T-helper 2 cell treated with Interferon-gamma antibody and Interleukin-4, amounts not matched to agents 100 ng/mL and 5 ng/mL, for 36 hours (primary cell): ENCODE results near the gene TCEA3. TPM values are rescaled to one million over a fixed set of nuclear protein-coding genes. Genes with fewer than 3 reads are reported as not detected.
"Not testable (repeated sequence)": the region's sequence is repeated elsewhere in the genome, so short reads cannot be mapped to it uniquely, and the experiment has no call there.

Experiments used
- intact Hi-C: fragments of 100-400 bp; cut with micrococcal nuclease; formaldehyde crosslinking; loops from one replicate; pipeline ENCODE4 v1.15.1; 2023
- total RNA-seq: library from RNA; stranded (reverse); gene quantifications from 2 replicates; pipeline ENCODE4 v1.2.3, GENCODE V29; 2022

TCEA3 gene
- total RNA-seq, 1 donor from 2014 or later = 17.9 TPM

GRCh38 chr1:23394181-23394580 lies 30.4 kb downstream of the TCEA3 start:
- intact Hi-C loops = no loop called here

DNA sequence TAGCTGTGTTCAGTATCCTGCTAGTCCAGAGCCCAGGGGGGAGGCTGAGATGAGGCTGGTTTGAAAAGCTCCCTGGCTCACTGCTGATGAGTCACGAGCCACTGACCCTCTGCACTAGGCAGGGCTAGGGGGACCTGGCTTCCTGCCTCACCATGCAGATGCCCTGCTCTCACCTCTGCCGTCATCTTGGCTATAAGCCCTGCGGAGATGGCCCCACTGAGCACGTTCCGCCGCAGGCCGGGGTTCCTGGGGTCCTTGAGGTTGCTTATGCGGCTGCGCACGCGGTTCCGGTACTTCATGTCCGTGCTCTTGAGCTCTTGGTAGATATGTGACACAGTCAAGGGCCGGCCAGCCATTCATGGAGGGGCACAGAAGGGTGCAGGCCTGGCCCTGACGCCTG lies 30.8 kb downstream of the TCEA3 start:
- intact Hi-C loops = no loop called here

GRCh38 chr1:23392125-23392855 lies 32.3 kb downstream of the TCEA3 start:
- intact Hi-C loops = no loop called here

- intact Hi-C loops = no loop called here
These were observed 34.7 kb downstream of the TCEA3 start for GRCh38 chr1:23389837-23390321.

DNA sequence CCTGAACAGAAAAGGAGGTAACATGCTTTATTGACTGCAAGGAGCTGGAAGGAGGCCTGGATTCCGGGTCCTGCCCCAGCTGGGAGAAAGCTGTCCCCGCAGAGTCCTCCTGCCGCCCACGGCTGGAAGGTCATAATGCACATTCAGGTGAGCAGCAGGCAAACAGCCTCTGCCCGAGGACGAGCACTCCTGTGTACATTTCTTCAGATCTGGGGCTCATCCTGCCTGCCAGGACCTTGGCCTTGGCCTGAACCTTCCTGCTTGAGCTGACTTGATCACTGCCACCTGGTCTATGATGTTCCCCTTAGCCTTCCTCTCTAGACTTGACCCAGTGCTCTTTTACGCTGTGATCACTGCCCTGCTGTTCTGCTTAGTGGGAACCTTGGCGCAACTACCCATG lies 37.1 kb downstream of the TCEA3 start:
- intact Hi-C loops = no loop called here

GRCh38 chr1:23385119-23385621 lies 39.4 kb downstream of the TCEA3 start:
- intact Hi-C loops = no loop called here

GRCh38 chr1:23384312-23385058 lies 40.1 kb downstream of the TCEA3 start:
- intact Hi-C loops = no loop called here

DNA sequence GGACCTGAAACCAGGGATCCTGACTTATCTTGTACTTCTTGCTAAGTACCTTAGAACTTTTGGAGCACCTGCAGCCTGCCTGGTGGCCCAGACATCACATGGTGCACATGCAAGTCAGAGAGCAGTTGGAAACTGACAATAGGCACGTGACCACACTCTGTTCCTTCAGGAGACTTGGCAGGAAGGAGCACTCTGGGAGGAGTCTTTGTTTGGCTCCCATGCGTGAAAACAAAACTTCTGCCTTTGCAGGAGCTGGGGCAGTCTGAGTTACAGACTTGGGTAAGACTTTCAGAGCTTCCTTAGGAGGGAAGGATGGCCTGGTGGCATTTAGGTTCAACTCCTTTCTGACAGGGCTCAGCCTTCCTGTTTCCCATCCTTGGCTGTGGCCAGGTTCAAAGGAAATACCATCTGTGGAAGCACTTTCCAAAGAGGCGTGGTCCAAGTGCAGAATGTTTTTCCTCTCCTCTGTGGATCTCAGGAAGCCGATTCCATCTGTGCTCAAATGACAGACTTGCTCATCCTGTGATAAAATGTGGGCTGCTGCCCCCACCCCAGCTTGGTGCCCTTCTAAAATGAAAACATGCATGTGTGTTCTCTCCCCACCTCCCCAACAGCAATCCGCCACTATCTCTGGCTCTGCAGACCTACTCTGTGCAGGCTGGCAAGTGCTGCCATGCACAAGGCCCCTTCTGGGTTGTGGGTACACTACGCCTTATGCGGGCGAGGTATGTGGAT lies 40.8 kb downstream of the TCEA3 start:
- intact Hi-C loops = no loop called here

DNA sequence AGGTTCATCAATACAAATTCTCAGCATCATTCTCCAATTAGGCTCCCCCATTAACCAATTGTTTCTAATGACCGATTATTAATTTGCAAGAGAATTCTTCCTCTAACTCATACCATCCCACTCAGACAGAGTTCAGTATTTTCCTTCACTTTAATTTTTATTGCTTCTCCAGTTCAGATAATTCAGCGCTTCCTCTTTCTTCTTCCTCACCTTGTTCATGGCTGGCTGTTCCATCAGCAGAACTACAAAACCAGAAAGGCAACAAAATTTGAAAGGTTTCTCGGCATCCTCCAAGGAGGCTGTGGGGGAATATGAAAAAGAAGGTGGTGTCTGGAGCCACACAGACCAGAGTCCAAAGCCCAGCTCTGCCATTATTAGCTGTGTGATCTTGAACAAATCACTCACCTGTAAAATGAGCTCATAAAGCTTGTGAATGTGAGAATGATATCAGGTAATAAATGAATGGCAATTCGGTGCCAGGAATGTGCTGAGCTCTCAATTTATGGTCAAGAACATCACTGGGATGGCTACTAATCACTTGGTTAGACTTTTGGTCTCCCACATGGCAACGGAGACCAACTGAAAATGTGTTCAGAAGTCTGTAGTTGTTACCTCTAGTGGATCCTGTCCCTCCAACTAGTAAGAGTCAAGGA lies 43.2 kb downstream of the TCEA3 start:
- intact Hi-C loops = no loop called here

GRCh38 chr1:23380719-23381118 lies 43.8 kb downstream of the TCEA3 start:
- intact Hi-C loops = no loop called here

DNA sequence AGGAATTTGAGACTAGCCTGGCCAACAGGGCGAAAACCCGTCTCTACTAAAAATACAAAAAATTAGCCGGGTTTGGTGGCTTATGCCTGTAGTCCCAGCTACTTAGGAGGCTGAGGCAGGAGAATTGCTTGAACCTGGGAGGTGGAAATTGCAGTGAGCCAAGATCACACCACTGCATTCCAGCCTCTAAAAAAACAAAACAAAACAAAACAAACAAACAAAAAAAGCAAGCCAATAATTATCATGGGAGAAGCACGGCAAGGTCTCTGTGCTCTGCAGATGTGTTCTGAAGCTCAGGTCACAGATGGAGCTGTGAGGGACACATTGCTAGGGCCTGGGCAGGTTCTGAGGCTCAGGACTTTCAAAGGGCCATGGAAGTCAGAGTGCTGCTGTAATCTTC lies 44.3 kb downstream of the TCEA3 start:
- intact Hi-C loops = not testable (repeated sequence)

DNA sequence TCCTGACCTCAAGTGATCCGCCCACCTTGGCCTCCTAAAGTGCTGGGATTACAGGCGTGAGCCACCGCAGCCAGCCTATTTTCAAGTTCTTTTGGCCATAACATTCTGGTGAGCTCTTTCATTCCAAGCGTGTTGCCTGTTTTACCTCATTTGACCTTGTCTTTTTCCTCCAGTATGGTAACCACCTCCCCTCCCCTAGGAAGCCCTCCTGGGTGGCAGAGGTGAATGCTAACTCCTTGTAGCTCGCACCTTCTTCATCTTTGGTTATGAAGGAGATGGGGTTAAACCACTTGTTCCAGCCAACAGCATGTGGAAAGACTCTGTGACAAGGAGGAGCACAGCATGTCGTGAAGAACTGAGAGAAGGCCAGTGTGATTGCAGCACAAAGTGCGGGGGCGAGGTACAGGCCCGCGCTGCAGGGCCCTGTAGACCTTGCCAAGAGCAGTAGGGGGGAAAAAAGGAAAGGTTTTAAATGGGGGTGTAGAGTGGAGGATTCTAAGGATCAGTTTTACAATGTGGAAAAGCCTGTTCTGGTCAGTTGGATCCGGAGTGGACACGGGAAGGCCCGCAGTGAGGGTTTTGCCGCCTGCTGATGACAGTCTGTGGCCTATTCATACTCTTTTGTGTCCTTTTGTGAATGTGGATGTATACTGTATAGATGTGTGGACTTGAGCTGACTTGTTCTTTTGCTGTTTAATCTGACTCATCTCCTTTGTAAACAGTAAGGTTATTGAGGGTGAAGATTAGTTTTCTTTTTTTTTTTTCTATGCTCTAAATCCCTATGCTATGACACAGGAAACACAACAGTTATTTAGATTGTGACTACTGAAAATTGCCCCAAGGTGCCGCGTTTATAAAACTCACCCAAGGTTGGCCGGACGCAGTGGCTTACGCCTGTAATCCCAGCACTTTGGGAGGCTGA lies 47.4 kb downstream of the TCEA3 start:
- intact Hi-C loops = no loop called here

DNA sequence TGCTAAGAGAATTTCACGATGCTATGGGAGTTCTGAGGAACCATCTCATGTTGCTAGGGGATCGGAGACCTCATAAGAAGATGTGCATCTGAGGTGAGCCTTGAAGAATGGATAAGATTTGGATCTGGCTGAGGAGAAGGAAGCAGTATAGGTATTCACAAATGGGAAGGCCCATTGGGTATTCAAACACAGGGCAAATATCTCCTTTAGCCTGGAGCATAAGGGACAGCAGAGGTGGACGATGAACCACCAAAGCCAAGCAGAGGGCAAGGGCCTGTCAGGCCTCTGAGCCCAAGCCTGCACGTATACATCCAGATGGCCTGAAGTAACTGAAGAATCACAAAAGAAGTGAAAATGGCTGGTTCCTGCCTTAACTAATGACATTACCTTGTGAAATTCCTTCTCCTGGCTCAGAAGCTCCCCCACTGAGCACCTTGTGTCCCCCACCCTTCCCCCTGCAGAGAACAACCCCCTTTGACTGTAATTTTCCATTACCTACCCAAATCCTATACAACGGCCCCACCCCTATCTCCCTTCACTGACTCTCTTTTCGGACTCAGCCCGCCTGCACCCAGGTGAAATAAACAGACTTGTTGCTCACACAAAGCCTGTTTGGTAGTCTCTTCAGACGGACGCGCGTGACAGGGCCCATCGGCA lies 50.3 kb downstream of the TCEA3 start:
- intact Hi-C loops = not testable (repeated sequence)

GRCh38 chr1:23371987-23372880 lies 52.3 kb downstream of the TCEA3 start:
- intact Hi-C loops = no loop called here

- intact Hi-C loops = no loop called here
These were observed 53.6 kb downstream of the TCEA3 start for GRCh38 chr1:23370709-23371584.

GRCh38 chr1:23370330-23370708 lies 54.2 kb downstream of the TCEA3 start:
- intact Hi-C loops = no loop called here

GRCh38 chr1:23369335-23370013 lies 55.1 kb downstream of the TCEA3 start, which contains the start of gene ZNF436:
TSS of gene ZNF436 (minus strand) at chr1:23369836. CDS start at chr1:23368005, 1,831 bp downstream.
- intact Hi-C loops = loop anchor here (2.0 to 10.0 kb wide), 5 partner anchors 33 to 615 kb away; partner anchors contain the start of genes ASAP3, E2F2 and SRSF10
